ENCODE measurements around the gene MARK2.

- TF ChIP-seq POLR2A (IDR thresholded peaks at IDR 0.05) (no peak), EP300 (IDR thresholded peaks at IDR 0.05) (no peak), CTCF (IDR thresholded peaks at IDR 0.05) (no peak)
Observed at GRCh38 chr11:63829823-63830489, 9.0 kb upstream of the MARK2 start.

Measured in sigmoid colon (tissue), 4 donors.